Measurements from ENCODE around the gene RANBP9. TPM values are rescaled to one million over a fixed set of nuclear protein-coding genes. Genes with fewer than 3 reads are reported as not detected.

Gene RANBP9
- total RNA-seq, 1 donor from 2014 or later = 44.8 TPM

- no peak for TF ChIP-seq EZH2phosphoT487 (IDR thresholded peaks at IDR 0.05)
- TF ChIP-seq EZH2 (IDR thresholded peaks at IDR 0.05) = no peak
- no peaks in the 10 kb centered on the region for H3K79me2 ChIP-seq (ENCODE audit: low read depth)
- no peak overlapping the region for H3K9ac ChIP-seq
- H3K4me3 ChIP-seq = no peak overlapping the region
- no peaks in the 10 kb centered on the region for H3K9me3 Mint-ChIP-seq
- H3K27ac Mint-ChIP-seq = no peak overlapping the region
- DNase-seq (ENCODE audit: low spot score) = no peak
- H3K27ac ChIP-seq = no peak overlapping the region
- no peak overlapping the region for H2AFZ ChIP-seq (replicated peaks)
- no peak overlapping the region for H3K4me3 Mint-ChIP-seq
- no peak overlapping the region for H3K4me2 ChIP-seq
- peaks cover 4% of the 10 kb centered on the region for H4K20me1 ChIP-seq (ENCODE audit: low read depth)
- H3F3A ChIP-seq (ENCODE audit: low read depth) = no peaks in the 10 kb centered on the region
- H3K36me3 Mint-ChIP-seq = peaks cover 17% of the 10 kb centered on the region
- H3K4me1 Mint-ChIP-seq = no peaks in the 10 kb centered on the region
- peaks cover 20% of the 10 kb centered on the region for H3K36me3 ChIP-seq
- no peaks in the 10 kb centered on the region for H3K9me3 ChIP-seq (ENCODE audit: low read depth)
- H3K27me3 ChIP-seq = no peaks in the 10 kb centered on the region
- no peaks in the 10 kb centered on the region for H3K27me3 Mint-ChIP-seq (ENCODE audit: insufficient read depth, low read depth)
- H3K4me1 ChIP-seq = no peaks in the 10 kb centered on the region
Measured at GRCh38 chr6:13643125-13643524, 68.5 kb downstream of the RANBP9 start.

- no peaks in the 10 kb centered on the region for H3K4me1 ChIP-seq
- Mint-ChIP-seq H3K9me3 (no peaks in the 10 kb centered on the region), H3K27ac (no peak overlapping the region), H3K4me1 (no peaks in the 10 kb centered on the region), H3K36me3 (peaks cover 24% of the 10 kb centered on the region), H3K27me3 (ENCODE audit: insufficient read depth, low read depth) (no peaks in the 10 kb centered on the region), H3K4me3 (no peak overlapping the region)
- H3K9ac ChIP-seq = no peak overlapping the region
- no peak overlapping the region for H3K4me3 ChIP-seq
- H3K27ac ChIP-seq = no peak overlapping the region
- peaks cover 28% of the 10 kb centered on the region for H3K36me3 ChIP-seq
- no peak for TF ChIP-seq EZH2 (IDR thresholded peaks at IDR 0.05)
- TF ChIP-seq CTCF (IDR thresholded peaks at IDR 0.05) = no peak
- TF ChIP-seq EZH2phosphoT487 (IDR thresholded peaks at IDR 0.05) = no peak
- no peaks in the 10 kb centered on the region for H3K27me3 ChIP-seq
- peaks cover 4% of the 10 kb centered on the region for H4K20me1 ChIP-seq (ENCODE audit: low read depth)
- no peaks in the 10 kb centered on the region for H3K9me3 ChIP-seq (ENCODE audit: low read depth)
- H3K4me2 ChIP-seq = no peak overlapping the region
- DNase-seq (ENCODE audit: low spot score) = no peak
- no peak overlapping the region for H2AFZ ChIP-seq (replicated peaks)
- no peaks in the 10 kb centered on the region for H3F3A ChIP-seq (ENCODE audit: low read depth)
- H3K79me2 ChIP-seq (ENCODE audit: low read depth) = no peaks in the 10 kb centered on the region
Measured at GRCh38 chr6:13641315-13641714, 70.3 kb downstream of the RANBP9 start.

GRCh38 chr6:13638626-13639025 is 73.0 kb downstream of the RANBP9 start:
- Mint-ChIP-seq H3K4me1 (no peaks in the 10 kb centered on the region), H3K36me3 (peaks cover 24% of the 10 kb centered on the region), H3K4me3 (no peak overlapping the region), H3K27me3 (ENCODE audit: insufficient read depth, low read depth) (no peaks in the 10 kb centered on the region), H3K27ac (no peak overlapping the region), H3K9me3 (no peaks in the 10 kb centered on the region)
- H4K20me1 ChIP-seq (ENCODE audit: low read depth) = peaks cover 4% of the 10 kb centered on the region
- DNase-seq (ENCODE audit: low spot score) = no peak
- no peak overlapping the region for H3K4me3 ChIP-seq
- no peak overlapping the region for H3K9ac ChIP-seq
- no peak overlapping the region for H2AFZ ChIP-seq (replicated peaks)
- H3F3A ChIP-seq (ENCODE audit: low read depth) = no peaks in the 10 kb centered on the region
- no peak overlapping the region for H3K27ac ChIP-seq
- no peak overlapping the region for H3K4me2 ChIP-seq
- peaks cover 30% of the 10 kb centered on the region for H3K36me3 ChIP-seq
- no peaks in the 10 kb centered on the region for H3K9me3 ChIP-seq (ENCODE audit: low read depth)
- no peaks in the 10 kb centered on the region for H3K79me2 ChIP-seq (ENCODE audit: low read depth)
- TF ChIP-seq EZH2 (IDR thresholded peaks at IDR 0.05) = no peak
- TF ChIP-seq CTCF (IDR thresholded peaks at IDR 0.05) = no peak
- TF ChIP-seq EZH2phosphoT487 (IDR thresholded peaks at IDR 0.05) = no peak
- H3K4me1 ChIP-seq = no peaks in the 10 kb centered on the region
- no peaks in the 10 kb centered on the region for H3K27me3 ChIP-seq

GRCh38 chr6:13638014-13638413 is 73.6 kb downstream of the RANBP9 start:
- H3K4me1 Mint-ChIP-seq = no peaks in the 10 kb centered on the region
- Histone ChIP-seq H3K79me2 (ENCODE audit: low read depth) (no peaks in the 10 kb centered on the region), H3F3A (ENCODE audit: low read depth) (no peaks in the 10 kb centered on the region), H2AFZ (replicated peaks) (no peak overlapping the region), H3K27me3 (no peaks in the 10 kb centered on the region), H3K36me3 (peaks cover 33% of the 10 kb centered on the region), H3K9me3 (ENCODE audit: low read depth) (no peaks in the 10 kb centered on the region), H3K27ac (no peak overlapping the region), H3K4me2 (no peak overlapping the region), H4K20me1 (ENCODE audit: low read depth) (peaks cover 4% of the 10 kb centered on the region), H3K4me1 (no peaks in the 10 kb centered on the region), H3K9ac (no peak overlapping the region), H3K4me3 (no peak overlapping the region)
- no peaks in the 10 kb centered on the region for H3K27me3 Mint-ChIP-seq (ENCODE audit: insufficient read depth, low read depth)
- TF ChIP-seq EZH2phosphoT487 (IDR thresholded peaks at IDR 0.05) = no peak
- TF ChIP-seq EZH2 (IDR thresholded peaks at IDR 0.05) = no peak
- no peak for TF ChIP-seq CTCF (IDR thresholded peaks at IDR 0.05)
- H3K36me3 Mint-ChIP-seq = peaks cover 20% of the 10 kb centered on the region
- no peaks in the 10 kb centered on the region for H3K9me3 Mint-ChIP-seq
- no peak for DNase-seq (ENCODE audit: low spot score)
- H3K4me3 Mint-ChIP-seq = no peak overlapping the region
- no peak overlapping the region for H3K27ac Mint-ChIP-seq

Measured in neural progenitor cell (in vitro differentiated cells).